ENCODE data around the gene BCAS1.

GRCh38 chr20:53918020-53918311, 152.4 kb downstream of the BCAS1 start:
- TF ChIP-seq, protein P1, sequence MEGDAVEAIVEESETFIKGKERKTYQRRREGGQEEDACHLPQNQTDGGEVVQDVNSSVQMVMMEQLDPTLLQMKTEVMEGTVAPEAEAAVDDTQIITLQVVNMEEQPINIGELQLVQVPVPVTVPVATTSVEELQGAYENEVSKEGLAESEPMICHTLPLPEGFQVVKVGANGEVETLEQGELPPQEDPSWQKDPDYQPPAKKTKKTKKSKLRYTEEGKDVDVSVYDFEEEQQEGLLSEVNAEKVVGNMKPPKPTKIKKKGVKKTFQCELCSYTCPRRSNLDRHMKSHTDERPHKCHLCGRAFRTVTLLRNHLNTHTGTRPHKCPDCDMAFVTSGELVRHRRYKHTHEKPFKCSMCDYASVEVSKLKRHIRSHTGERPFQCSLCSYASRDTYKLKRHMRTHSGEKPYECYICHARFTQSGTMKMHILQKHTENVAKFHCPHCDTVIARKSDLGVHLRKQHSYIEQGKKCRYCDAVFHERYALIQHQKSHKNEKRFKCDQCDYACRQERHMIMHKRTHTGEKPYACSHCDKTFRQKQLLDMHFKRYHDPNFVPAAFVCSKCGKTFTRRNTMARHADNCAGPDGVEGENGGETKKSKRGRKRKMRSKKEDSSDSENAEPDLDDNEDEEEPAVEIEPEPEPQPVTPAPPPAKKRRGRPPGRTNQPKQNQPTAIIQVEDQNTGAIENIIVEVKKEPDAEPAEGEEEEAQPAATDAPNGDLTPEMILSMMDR (IDR thresholded peaks at IDR 0.05) = no peak
- no peak for TF ChIP-seq POLR2A (IDR thresholded peaks at IDR 0.05)

Data from adrenal gland (tissue), 5 donors.